SU-DHL-6 (cell line): ENCODE measurements around the gene NPAS1.

Experiments used
- H2AFZ ChIP-seq: fragments of 200-600 bp; sonication (generic); 2 replicates; pipeline ENCODE4 v1.6.1; 2014; ENCODE audit warnings: low read depth, mild to moderate bottlenecking, moderate library complexity, mixed read lengths, antibody characterized with exemption, low read length; ENCODE audit not compliant: severe bottlenecking
- H3F3A ChIP-seq: fragments of 200-600 bp; shearing (Covaris generic); 2 replicates; pipeline ENCODE4 v1.6.0; 2016; ENCODE audit warnings: antibody characterized with exemption, mild to moderate bottlenecking; ENCODE audit not compliant: insufficient read depth
- H3K27ac ChIP-seq: fragments of 200-600 bp; sonication (generic); 2 replicates; pipeline ENCODE4 v1.5.1; 2016; ENCODE audit warnings: low read depth, mild to moderate bottlenecking, low read length, moderate library complexity, mixed read lengths
- H3K27me3 ChIP-seq: fragments of 200-600 bp; sonication (generic), shearing (Covaris generic); 2 replicates; pipeline ENCODE4 v1.6.0; 2014; ENCODE audit warnings: mild to moderate bottlenecking, low read length
- H3K36me3 ChIP-seq: fragments of 200-600 bp; sonication (generic); 2 replicates; pipeline ENCODE4 v1.6.1; 2014; ENCODE audit warnings: mild to moderate bottlenecking, low read length, mixed read lengths
- H3K4me2 ChIP-seq: fragments of 300-600, 200-600 bp; shearing (Covaris generic), sonication (generic); 2 replicates; pipeline ENCODE4 v1.6.0; 2014; ENCODE audit warnings: low read length, low read depth, mild to moderate bottlenecking; ENCODE audit not compliant: poor library complexity, severe bottlenecking
- H3K4me3 ChIP-seq: fragments of 200-600 bp; sonication (generic); 2 replicates; pipeline ENCODE4 v1.5.1; 2014; ENCODE audit warnings: antibody characterized with exemption, low read length, mild to moderate bottlenecking, mixed read lengths; ENCODE audit not compliant: insufficient read depth, poor library complexity, severe bottlenecking
- H3K79me2 ChIP-seq: fragments of 200-600 bp; sonication (generic); 2 replicates; pipeline ENCODE4 v1.6.1; 2014; ENCODE audit warnings: mild to moderate bottlenecking, low read length, moderate library complexity; ENCODE audit not compliant: insufficient read depth
- H3K9ac ChIP-seq: fragments of 200-600 bp; sonication (generic); 2 replicates; pipeline ENCODE4 v1.7.0; 2014; ENCODE audit warnings: mild to moderate bottlenecking, low read length
- H3K9me2 ChIP-seq: fragments of 200-600 bp; sonication (generic); replicated peaks from 2 replicates; pipeline ENCODE4 v1.6.1; 2014; ENCODE audit warnings: low read length; ENCODE audit not compliant: insufficient read depth
- H3K9me3 ChIP-seq: fragments of 200-600 bp; sonication (generic); 2 replicates; pipeline ENCODE4 v1.6.1; 2014; ENCODE audit warnings: low read length, mixed read lengths; ENCODE audit not compliant: insufficient read depth
- H4K20me1 ChIP-seq: fragments of 200-600 bp; sonication (generic); 2 replicates; pipeline ENCODE4 v1.6.1; 2014; ENCODE audit warnings: low read depth, mild to moderate bottlenecking, antibody characterized with exemption, low read length, moderate library complexity, mixed read lengths
- CTCF ChIP-seq: fragments of 200-600 bp; sonication (generic); IDR thresholded peaks from one replicate; pipeline ENCODE4 v1.5.1; 2017; ENCODE audit warnings: antibody characterized with exemption, mild to moderate bottlenecking, low read length, moderate library complexity; ENCODE audit not compliant: insufficient read depth, poor library complexity, severe bottlenecking
- EZH2phosphoT487 ChIP-seq: fragments of 200-600 bp; sonication (generic), shearing (Covaris generic); conservative IDR thresholded peaks from 2 replicates; pipeline ENCODE4 v1.6.1; 2018; ENCODE audit warnings: mild to moderate bottlenecking, antibody characterized with exemption, low read length, moderate library complexity, mixed read lengths

The NPAS1 gene

GRCh38 chr19:47068246-47068645 is 48.6 kb downstream of the NPAS1 start:
- Histone ChIP-seq H3F3A (0 out of 2 replicates have a peak, but pooled peaks cover 2% of the 10 kb centered on the region), H3K9me2 (no peaks in the 10 kb centered on the region), H3K27me3 (no peaks in the 10 kb centered on the region), H3K36me3 (no peaks in the 10 kb centered on the region), H3K79me2 (peaks cover 7% of the 10 kb centered on the region; the same call in 1 of the 2 replicates), H3K9ac (no peak overlapping the region), H4K20me1 (no peaks in the 10 kb centered on the region; the same call in 1 of the 2 replicates), H2AFZ (no peak overlapping the region), H3K4me3 (no peak overlapping the region), H3K4me2 (no peak overlapping the region), H3K9me3 (no peaks in the 10 kb centered on the region), H3K27ac (no peak overlapping the region)
- TF ChIP-seq CTCF (no peak), EZH2phosphoT487 (no peak)

- Histone ChIP-seq H3K27me3 (no peaks in the 10 kb centered on the region), H3K9ac (no peak overlapping the region), H3K4me2 (no peak overlapping the region), H4K20me1 (no peaks in the 10 kb centered on the region; the same call in 1 of the 2 replicates), H3K36me3 (no peaks in the 10 kb centered on the region), H3K9me2 (no peaks in the 10 kb centered on the region), H3K79me2 (peaks cover 7% of the 10 kb centered on the region; the same call in 1 of the 2 replicates), H3K4me3 (no peak overlapping the region), H3K27ac (no peak overlapping the region), H2AFZ (no peak overlapping the region), H3F3A (0 out of 2 replicates have a peak, but pooled peaks cover 2% of the 10 kb centered on the region), H3K9me3 (no peaks in the 10 kb centered on the region)
- TF ChIP-seq CTCF (no peak), EZH2phosphoT487 (no peak)
These were observed 49.3 kb downstream of the NPAS1 start for GRCh38 chr19:47068876-47069406.

GRCh38 chr19:47069795-47070194 is 50.2 kb downstream of the NPAS1 start:
- Histone ChIP-seq H4K20me1 (no peaks in the 10 kb centered on the region), H2AFZ (no peak overlapping the region)
- TF ChIP-seq EZH2phosphoT487, result no peak
- TF ChIP-seq CTCF, result no peak

More at GRCh38 chr19:47069795-47070194, 50.2 kb downstream of the NPAS1 start:
- Histone ChIP-seq H3K79me2 (peaks cover 7% of the 10 kb centered on the region; the same call in 1 of the 2 replicates), H3K36me3 (no peaks in the 10 kb centered on the region), H3F3A (no peaks in the 10 kb centered on the region), H3K9ac (no peak overlapping the region), H3K27me3 (no peaks in the 10 kb centered on the region), H3K9me2 (no peaks in the 10 kb centered on the region), H3K27ac (no peak overlapping the region), H3K4me2 (no peak overlapping the region), H3K4me3 (no peak overlapping the region), H3K9me3 (no peaks in the 10 kb centered on the region)
